Skeletal muscle cell (primary cell): ENCODE results near the gene HHIPL1.
"Not testable (repeated sequence)": the region's sequence is repeated elsewhere in the genome, so short reads cannot be mapped to it uniquely, and the experiment has no call there.

ENCODE experiments used
- DNase-seq: peaks from one replicate; pipeline ENCODE4 v3.0.0-alpha.2; 2010; ENCODE audit warnings: low read depth
- H3K4me3 ChIP-seq: 2 replicates; pipeline ENCODE4 v1.5.1; 2011; ENCODE audit warnings: low read depth, mild to moderate bottlenecking, control low read depth, low read length, moderate library complexity

The HHIPL1 gene

DNA sequence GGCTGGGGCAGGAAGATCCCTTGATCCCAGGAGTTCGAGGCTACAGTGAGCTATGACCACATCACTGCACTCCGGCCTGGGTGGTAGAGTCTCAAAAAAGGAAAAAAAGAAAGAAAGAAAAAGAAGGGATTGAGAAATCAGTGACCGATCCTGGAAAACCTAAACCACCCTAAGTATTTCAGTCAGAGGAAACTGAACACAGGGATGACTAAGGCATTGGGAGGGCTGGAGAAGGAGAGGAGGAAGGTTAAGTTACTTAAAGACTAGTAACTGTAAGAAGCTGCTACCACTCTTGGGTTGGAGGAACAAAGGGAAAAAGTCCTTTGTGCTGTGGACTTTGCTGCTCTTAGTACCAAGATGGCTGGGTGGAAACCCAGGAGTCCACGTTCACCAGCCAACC lies 10.6 kb downstream of the HHIPL1 start:
- no peak overlapping the region for H3K4me3 ChIP-seq
- DNase-seq: no peak

DNA sequence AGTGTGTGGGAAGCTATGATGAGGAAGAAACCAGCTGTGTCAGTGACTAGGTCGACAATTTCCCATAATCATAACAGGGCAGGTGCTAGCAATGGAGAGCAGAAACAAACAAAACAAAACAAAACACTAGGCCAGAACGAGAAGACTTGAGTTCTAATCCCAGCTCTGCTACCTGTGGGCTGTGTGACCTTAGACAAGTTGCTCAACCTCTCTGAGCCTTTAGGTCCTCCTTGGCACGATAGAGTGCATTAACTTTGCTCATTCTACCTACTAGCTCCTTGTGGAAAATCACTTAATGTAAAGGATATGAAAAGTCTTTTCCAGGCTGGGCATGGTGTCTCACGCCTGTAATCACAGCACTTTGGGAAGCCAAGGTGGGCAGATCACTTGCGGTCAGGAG lies 11.2 kb downstream of the HHIPL1 start:
- no peak for DNase-seq
- no peak overlapping the region for H3K4me3 ChIP-seq

DNA sequence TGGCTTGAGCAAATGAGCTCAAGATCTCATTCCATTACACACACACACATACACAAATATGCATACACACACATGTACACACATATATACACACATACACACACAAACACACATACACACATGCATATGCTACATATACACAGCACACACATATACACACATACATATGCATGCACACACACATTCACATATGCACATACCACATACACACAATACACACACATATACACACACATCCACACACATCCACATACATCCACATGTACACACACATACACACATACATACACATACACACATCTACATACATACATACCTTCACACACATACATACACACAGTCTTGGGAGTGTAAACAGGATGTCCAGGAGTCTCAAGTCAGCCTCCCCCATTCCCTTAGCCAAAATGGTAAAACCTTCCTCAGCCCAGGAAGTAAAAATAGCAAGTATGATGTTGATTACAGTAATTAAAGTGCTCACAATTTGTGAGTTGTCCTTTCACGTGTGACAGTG lies 12.8 kb downstream of the HHIPL1 start:
- no peak for DNase-seq

DNA sequence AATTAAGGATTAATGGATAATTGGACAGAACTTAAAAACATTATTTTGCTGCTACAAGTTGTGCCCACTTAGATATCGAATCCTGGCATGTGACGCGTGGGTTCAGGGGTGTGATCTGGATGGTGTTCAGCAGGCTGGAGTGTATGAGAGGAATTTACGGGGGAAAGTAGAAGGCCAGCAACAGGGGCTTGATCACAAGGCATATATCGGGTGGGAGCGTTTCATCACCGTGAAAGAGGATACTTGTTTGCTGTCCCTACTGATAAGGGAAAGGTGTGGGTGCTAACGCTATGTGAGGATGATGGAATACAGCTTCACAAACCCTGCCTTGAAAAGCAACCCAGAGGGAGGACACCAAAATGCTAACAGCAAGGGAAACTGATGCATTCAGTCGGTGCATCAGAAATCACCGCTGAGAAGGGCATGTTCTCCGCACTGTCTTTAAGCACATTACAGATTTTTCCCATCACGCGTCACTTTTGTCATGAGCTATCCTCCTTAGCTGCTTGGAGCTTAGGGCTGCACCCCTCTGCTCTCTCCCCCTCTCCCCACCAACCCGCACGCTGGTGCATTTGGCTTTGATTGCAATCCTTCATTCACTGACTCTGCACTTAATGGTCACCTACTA lies 13.4 kb downstream of the HHIPL1 start:
- no peak for DNase-seq
- no peak overlapping the region for H3K4me3 ChIP-seq

More for the DNA sequence above, 12.8 kb downstream of the HHIPL1 start:
- no peak overlapping the region for H3K4me3 ChIP-seq

DNA sequence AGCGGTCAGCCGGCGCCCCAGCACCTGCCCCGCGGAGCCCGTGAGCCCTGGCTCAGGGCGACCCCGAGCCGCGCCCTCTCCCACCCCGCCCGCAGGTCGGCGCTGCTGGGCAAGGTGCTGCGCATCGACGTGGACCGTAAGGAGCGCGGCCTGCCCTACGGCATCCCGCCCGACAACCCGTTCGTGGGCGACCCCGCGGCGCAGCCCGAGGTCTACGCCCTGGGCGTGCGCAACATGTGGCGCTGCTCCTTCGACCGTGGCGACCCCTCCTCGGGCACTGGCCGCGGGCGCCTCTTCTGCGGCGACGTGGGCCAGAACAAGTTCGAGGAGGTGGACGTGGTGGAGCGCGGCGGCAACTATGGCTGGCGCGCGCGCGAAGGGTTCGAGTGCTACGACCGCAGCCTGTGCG lies 14.4 kb downstream of the HHIPL1 start:
- no peak for DNase-seq
- H3K4me3 ChIP-seq: no peak overlapping the region

DNA sequence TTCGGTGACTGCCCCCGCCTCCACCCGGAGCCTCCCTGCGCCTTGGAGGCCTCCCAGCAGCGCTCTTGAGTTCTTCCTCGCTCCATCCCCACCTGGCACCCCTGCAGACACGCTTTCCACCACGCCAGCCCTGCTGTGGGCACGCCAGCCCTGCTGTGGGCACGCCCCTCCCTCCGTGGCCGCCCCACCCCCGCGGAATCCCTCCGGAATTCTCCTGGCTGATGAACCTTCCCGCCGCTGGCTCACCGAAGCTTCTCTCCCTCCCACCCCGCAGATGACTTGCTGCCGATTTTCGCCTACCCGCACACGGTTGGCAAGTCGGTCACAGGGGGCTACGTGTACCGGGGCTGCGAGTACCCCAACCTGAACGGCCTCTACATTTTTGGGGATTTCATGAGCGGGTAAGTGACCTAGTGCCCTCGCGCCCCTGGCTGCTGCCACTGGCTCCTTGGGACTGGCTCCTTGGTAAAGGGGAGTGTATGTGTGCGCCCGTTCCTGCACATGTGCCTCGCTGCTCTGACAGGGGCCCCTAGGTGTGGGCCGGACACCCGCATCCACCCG lies 15.2 kb downstream of the HHIPL1 start:
- DNase-seq: no peak
- H3K4me3 ChIP-seq: no peak overlapping the region

DNA sequence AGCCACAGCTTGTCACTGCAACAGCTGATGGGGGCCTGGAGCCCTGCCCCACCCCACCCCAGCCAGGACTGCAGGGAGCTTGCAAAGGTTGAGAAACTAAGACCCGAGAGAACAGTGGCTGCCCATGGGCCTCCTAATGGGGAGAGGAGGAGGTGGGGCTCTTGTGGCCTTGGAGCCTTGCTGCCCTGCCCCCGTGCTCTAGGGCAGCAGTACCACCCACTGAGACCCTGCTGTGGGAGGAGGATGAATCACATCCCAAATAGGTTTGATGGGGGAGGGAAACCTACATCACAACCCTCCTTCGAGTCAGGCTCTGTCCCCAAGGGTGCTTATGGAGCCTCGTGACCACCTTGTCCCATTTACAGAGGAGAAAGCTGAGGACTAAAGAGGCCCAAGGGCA lies 15.9 kb downstream of the HHIPL1 start:
- no peak for DNase-seq
- no peak overlapping the region for H3K4me3 ChIP-seq

DNA sequence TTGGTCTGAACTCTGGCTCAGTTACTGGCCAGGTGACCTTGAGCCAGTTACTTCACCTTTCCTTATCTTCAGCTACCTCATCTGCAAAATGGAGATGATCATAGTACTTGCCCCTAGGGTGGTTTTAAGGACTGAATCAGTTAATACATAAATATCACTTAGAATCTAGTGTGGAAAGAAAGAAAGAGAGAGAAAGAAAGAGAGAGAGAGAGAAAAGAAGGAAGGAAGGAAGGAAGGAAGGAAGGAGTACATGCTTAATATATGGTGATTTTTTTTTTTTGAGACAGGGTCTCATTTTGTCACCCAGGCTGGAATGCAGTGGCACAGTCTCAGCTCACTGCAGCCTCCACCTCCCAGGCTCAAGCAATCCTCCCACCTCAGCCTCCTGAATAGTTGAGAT lies 16.3 kb downstream of the HHIPL1 start:
- not testable (repeated sequence) for H3K4me3 ChIP-seq

DNA sequence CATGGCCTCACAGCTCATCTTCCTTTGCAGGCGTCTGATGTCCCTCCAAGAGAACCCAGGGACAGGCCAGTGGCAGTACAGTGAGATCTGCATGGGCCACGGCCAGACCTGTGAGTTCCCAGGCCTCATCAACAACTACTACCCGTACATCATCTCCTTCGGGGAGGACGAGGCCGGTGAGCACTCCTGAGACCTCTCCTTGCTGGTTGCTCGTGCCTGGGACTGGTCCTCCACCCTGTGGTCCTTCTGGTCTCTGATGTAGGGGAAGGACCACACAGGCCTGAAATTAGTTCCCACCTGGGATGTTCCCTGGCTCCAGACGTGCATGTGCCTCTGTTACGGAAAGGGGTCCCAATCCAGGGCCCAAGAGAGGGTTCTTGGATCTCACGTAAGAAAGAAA lies 17.9 kb downstream of the HHIPL1 start:
- no peak overlapping the region for H3K4me3 ChIP-seq
- DNase-seq: no peak

More for the DNA sequence above, 16.3 kb downstream of the HHIPL1 start:
- not testable (repeated sequence) for DNase-seq

DNA sequence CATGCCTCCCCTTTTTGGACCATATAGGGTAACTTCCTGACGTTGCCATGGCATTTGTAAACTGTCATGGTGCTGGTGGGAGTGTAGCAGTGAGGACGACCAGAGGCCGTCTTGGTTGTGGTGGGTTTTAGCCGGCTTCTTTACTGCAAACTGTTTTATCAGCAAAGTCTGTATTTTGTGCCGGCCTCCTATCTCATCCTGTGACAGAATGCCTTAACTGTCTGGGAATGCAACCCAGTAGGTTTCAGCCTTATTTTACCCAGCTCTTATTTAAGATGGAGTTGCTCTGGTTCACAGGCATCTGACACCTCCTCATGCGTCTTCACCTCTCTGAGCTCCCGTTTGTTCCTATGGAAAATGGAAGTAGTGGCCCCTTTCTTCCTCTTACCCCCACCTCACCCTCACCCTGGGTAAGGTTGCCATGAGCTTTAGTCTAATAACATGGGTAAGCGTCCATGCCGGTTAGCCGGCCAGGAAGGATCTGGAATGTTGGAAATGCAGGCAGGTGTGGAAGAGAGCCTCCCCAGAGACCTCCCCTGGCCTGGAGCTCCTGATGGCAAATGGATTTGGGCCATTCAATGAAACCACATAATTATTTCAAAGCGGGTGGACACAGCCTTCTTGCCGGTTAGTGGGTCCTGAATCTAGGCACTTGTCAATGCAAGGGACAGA lies 18.6 kb downstream of the HHIPL1 start:
- DNase-seq: no peak
- H3K4me3 ChIP-seq: no peak overlapping the region

DNA sequence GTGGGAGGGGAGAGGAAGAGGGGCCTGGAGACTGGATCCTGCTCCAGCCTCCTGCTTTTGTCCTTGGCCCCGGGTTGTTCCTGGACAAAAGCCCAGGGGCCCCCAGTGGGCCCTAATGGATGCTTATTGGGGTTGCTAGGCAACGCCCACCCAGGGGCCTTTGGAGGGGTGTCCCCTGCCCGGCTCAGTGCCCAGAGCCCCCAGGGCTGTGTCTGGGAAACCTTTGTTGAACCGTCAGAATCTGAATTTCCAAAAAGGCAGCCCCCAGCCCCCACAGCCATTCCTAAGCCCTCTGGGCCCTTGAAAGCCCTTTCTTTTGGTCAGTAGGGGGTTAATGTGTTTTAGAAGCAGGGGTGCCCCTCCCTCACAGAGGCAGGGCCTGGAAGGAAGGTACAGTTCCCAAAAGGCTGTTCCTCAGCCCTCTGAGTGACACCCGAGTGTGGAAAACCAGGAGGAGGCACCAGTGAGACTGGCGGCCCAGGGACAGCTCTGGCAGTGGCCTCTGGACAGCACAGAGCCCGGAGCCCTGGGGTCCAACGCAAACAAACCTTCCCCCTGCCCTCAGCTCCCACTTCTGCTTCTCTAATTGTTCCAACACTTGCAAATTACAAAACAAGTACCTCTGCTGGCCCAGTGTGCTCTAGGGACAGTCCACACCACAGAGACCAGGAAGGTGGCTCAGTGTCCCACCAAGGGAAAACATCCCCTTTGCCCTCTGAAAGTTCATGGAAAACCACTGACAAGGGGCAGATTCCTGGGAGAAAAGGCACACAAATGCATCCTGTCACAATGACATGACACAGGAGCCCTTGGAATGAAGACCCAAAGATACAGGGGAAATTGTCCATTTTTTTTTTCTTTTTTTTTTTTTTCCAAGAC lies 19.4 kb downstream of the HHIPL1 start:
- DNase-seq: no peak
- H3K4me3 ChIP-seq: no peak overlapping the region

DNA sequence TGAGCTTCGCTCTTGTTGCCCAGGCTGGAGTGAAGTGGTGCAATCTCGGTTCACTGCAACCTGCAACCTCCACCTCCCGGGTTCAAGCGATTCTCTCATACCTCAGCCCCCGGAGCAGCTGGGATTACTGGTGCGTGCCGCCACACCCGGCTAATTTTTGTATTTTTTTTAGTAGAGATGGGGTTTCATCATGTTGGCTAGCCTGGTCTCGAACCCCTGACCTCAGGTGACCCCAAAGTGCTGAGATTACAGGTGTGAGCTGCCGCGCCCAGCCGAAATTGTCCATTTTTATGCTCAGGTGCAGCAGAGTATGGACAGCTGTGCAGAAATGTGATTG lies 20.0 kb downstream of the HHIPL1 start:
- H3K4me3 ChIP-seq: no peak overlapping the region
- no peak for DNase-seq

DNA sequence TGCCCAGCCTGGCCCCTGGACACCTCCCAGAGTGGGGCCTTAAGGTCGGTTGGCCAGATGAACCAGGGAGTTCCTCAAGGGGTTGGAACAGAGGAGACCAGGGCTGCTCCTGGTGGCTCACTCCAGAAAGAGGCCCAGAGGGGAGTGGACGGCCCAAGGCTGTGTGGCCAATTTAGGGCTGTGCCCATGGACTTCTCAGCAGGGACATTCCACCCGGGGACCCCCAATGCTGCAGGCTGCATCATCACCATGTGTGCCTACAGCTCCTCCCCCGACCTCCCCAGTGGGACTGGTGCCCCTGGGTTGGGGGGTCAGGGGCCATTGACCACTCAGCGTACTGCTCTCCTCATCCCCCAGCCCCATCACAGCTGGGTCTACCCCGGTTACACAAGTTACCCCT lies 21.6 kb downstream of the HHIPL1 start:
- no peak for DNase-seq

DNA sequence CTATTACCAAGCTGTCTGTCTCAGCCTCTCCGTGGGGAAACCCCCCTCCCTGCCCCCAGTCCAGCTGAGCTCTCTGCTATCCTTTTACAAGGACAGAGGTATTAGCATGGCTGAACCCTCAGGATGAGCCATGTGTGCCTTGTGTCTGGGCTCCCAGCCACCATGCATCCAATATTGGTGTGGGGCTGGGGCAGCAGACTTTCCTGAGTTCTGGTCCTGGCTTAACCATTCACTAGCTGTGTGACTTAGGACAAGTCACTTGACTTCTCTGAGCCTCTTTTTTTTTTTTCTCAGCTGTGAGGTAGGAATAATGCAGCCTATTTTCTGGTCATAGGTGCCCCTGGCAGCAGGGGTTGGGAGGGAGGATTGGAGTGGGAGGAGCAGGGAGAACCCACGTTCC lies 22.1 kb downstream of the HHIPL1 start:
- H3K4me3 ChIP-seq: no peak overlapping the region
- no peak for DNase-seq

More for the DNA sequence above, 21.6 kb downstream of the HHIPL1 start:
- no peak overlapping the region for H3K4me3 ChIP-seq

DNA sequence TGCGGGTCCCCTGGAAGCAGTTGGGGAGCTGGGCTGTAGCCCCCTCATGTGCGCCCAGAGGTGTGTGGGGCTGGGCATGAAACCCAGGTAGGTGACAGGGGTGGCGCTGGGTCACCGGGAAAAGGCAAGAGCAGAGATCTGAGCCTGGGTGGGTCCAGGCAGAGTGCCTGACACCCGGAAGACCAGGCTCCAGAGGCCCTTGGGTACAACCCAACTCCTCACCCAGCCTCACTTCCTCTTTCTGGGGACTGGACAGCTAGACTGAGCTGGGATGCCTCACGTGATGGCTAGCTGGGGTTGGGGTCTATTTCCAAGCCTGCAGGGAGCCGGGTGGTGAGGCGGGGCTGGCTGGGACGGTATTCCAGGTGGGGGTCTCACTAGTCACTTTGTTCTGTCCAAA lies 22.9 kb downstream of the HHIPL1 start:
- no peak for DNase-seq

DNA sequence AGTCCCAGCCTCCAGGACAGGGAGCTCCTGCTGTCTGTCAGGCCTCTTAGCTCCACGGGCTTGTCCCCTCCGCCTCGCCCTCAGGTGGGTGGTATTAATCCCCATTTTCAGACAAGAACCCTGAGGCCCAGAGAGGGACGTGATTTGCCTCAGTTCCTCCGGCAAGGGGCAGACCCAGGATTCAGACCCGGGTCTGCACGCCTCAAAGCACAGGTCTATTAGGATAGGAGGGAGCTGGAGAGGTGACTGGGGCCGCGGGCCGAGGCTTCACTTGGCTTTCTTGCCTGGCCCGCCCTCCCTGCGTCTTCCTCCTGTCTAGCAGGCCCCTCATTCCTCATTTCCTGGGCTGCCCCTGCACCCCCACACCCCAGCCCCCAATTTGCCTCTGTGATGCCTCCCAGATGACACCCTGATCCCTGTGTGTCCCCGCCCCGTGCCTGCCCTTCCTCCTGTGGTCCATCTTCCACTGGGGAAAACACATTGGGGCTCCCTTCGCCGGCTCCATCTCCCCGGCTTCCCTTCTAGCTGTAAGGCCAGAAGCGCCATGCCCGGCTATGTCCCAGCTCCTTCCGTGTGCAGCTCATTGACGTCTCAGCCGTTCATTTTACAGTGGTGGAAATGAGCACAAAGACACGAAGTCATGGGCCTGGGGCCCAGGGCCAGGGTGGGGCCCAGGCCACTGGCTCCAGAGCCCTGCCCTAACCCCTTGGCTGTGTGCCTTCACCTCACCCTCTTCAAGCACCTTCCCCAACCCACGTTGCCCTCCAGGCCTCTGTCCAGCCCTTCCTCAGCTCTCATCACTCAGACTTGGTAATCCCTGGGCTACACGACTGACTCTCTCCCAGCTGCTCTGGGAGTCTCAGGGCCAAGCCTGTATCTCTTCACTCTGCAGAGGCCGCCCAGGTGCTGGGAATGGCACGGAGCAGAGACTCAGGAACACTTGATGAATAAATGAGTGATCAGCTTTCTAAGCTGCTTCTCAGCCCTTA lies 23.7 kb downstream of the HHIPL1 start:
- DNase-seq: no peak
- H3K4me3 ChIP-seq: no peak overlapping the region

More for the DNA sequence above, 22.9 kb downstream of the HHIPL1 start:
- H3K4me3 ChIP-seq: no peak overlapping the region

DNA sequence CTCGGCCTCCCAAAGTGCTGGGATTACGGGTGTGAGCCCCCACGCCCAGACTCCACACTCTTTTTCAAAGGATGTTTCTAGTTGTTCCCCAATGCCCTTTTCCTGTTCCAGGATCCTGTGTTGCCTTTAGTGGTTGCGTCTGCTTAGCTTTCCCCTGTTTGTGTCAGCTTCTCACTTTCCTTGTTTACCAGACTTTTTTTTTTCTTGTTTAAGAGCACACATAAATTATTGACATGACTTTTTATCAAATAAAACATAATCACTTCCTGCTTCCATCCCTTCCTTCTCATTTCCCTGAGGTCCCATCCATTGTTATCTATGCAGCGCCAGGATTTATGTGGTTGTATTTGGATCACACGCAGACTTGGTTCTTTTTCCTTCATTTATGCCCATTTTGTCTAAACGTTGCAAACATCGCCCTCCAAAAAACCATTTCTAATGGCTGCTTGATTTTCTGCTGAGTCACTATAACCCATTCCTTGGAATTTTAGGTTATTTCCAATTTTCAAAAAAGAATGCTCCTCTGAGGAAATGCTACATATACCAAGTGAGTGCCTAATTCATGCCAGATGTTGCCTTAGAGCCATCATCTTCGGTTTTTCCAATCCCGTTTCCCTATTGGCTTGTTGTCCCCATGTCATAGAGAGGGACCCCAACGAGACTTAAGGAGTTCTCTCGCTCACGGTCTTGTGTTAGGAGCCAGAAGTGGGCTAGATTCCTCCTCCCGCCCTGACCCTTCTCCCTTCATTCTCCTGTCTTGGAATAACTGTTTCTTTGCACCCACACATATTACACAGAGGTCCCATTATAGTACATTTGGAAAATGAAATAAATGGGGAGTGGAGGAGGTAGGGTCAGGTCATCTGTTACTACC lies 25.7 kb downstream of the HHIPL1 start:
- DNase-seq: no peak
- H3K4me3 ChIP-seq: no peak overlapping the region
